ENCODE results near the gene CHTF18. TPM values are rescaled to one million over a fixed set of nuclear protein-coding genes. Genes with fewer than 3 reads are reported as not detected.

Gene CHTF18
- total and polyA plus RNA-seq, 2 donors (not counting 3 experiments of a cell fraction or from before 2014, with no cell fraction given), result 33.0 to 69.5 TPM

- Histone ChIP-seq H3K27me3 (ENCODE audit: control insufficient read depth in 2 of 2, insufficient read depth in 2 of 2, low read length in 2 of 2) (no peaks in the 10 kb centered on the region), H3K4me2 (ENCODE audit: insufficient read depth, low read length) (no peak overlapping the region), H3K4me1 (ENCODE audit: control insufficient read depth, extremely low read depth, insufficient read depth, low read length) (peaks cover 8% of the 10 kb centered on the region), H3K27ac (ENCODE audit: insufficient read depth, low read depth, low read length) (no peak overlapping the region), H3K9me3 (replicated peaks; ENCODE audit: control insufficient read depth, insufficient read depth, low read length) (no peaks in the 10 kb centered on the region), H3K9ac (replicated peaks; ENCODE audit: extremely low read depth, insufficient read depth, low read length) (no peak overlapping the region), H3K9me1 (replicated peaks; ENCODE audit: control insufficient read depth, extremely low read depth, insufficient read depth, low read length) (no peaks in the 10 kb centered on the region), H2AFZ (ENCODE audit: low read depth, low read length) (no peak overlapping the region), H3K4me3 (replicated peaks in 1 of 3; ENCODE audit: insufficient read depth in 1 of 3, low read depth in 1 of 3, low read length in 3 of 3) (no peak overlapping the region), H4K20me1 (replicated peaks; ENCODE audit: control insufficient read depth, extremely low read depth, insufficient read depth, low read length) (no peaks in the 10 kb centered on the region), H3K79me2 (ENCODE audit: control insufficient read depth, insufficient read depth, low read length) (peaks cover 14% of the 10 kb centered on the region), H3K36me3 (ENCODE audit: control insufficient read depth in 2 of 2, extremely low read depth in 1 of 2, insufficient read depth in 2 of 2, low read length in 2 of 2) (peaks cover 2 to 6% of the 10 kb centered on the region in 2 experiments)
- ChIA-PET POLR2A (no interaction called here), CTCF (interaction anchor here (1.5 to 5.8 kb wide), 3 partner anchors 70 to 275 kb away, joined by 3 to 67 read pairs (median 7); no protein-coding TSS in a partner anchor)
- dilution Hi-C loops (cut with MboI; ENCODE audit: extremely low pct_ligation_motif_present, low sequenced_read_pairs) (no loop called here), intact Hi-C loops (cut with micrococcal nuclease) (no loop called here)
- DNase-seq (ENCODE audit: low read depth, low spot score) (no peak), FAIRE-seq (no peak)
- BruUV-seq (replicated peaks), result no TSS peak
- TF ChIP-seq POLR2AphosphoS5 (IDR thresholded peaks at IDR 0.05; ENCODE audit: insufficient read depth, low read depth, low read length), result no peak
- no peak for TF ChIP-seq MYC (IDR thresholded peaks at IDR 0.05; ENCODE audit: low read depth, low read length)
- TF ChIP-seq MAX (IDR thresholded peaks at IDR 0.05; ENCODE audit: insufficient read depth, insufficient read length), result no peak
- no peak for TF ChIP-seq EZH2 (IDR thresholded peaks at IDR 0.05; ENCODE audit: borderline replicate concordance, low read depth, low read length, severe bottlenecking)
- TF ChIP-seq GATA2 (IDR thresholded peaks at IDR 0.05; ENCODE audit: insufficient read depth, insufficient read length, low read depth, low read length), result no peak
- no peak for TF ChIP-seq JUN (IDR thresholded peaks at IDR 0.05; ENCODE audit: borderline replicate concordance, insufficient read depth, insufficient read length, low read depth)
- no peak for TF ChIP-seq POLR2A (IDR thresholded peaks at IDR 0.05; ENCODE audit: low read depth, low read length)
- no peak for TF ChIP-seq FOS (IDR thresholded peaks at IDR 0.05; ENCODE audit: borderline replicate concordance, insufficient read depth, low read length)
- no peak for TF ChIP-seq CTCF (IDR thresholded peaks at IDR 0.05; ENCODE audit: extremely low read depth in 1 of 2, insufficient read depth in 1 of 2, low read depth in 1 of 2, low read length in 2 of 2)
These were observed 5.5 kb upstream of the CHTF18 start for GRCh38 chr16:782766-783403.

Measured in endothelial cell of umbilical vein (primary cell).